ENCODE results near the gene MRTFA.

- no peak for TF ChIP-seq CTCF (IDR thresholded peaks at IDR 0.05)
- TF ChIP-seq POLR2A (IDR thresholded peaks at IDR 0.05), result no peak
Observed at GRCh38 chr22:40517631-40518030, 118.9 kb downstream of the MRTFA start.
